T-cell (primary cell): Measurements from ENCODE around the gene AP3M1. TPM values are rescaled to one million over a fixed set of nuclear protein-coding genes. Genes with fewer than 3 reads are reported as not detected.

Experiments
- ATAC-seq, 4 experiments: fragments of 200-7000 bp in 3 of 4; fragments of 150-1000 bp in 1 of 4; cut with Tn5 transposase; replicated peaks in 1 of 4; 1 replicate in 3 of 4; 2 replicates in 1 of 4; pipeline ENCODE4 v1.10.0; 2021; ENCODE audit warnings: moderate library complexity in 3 of 4, mild to moderate bottlenecking in 2 of 4, moderate number of reproducible peaks in 1 of 4
- CTCF ChIA-PET, 2 donors: fragments of 300-600 bp; sonication (Branson Sonifier 250); formaldehyde crosslinking; loops; one replicate each; lab custom pipeline; 2022; ENCODE audit warnings: antibody characterized with exemption in 2 of 2; lab: Charles Lee
- POLR2A ChIA-PET, 2 donors: fragments of 300-600 bp; sonication (Branson Sonifier 250); formaldehyde crosslinking; loops; one replicate each; lab custom pipeline; 2022; ENCODE audit warnings: antibody characterized with exemption in 2 of 2; lab: Charles Lee
- DNase-seq, 35 experiments: peaks; one replicate each; pipeline versions ENCODE4 v3.0.0 to v3.0.0-alpha.2; 2013 to 2023
- H3K27ac ChIP-seq: one replicate; pipeline ENCODE4 v1.5.1; 2013; ENCODE audit warnings: low read length
- H3K27me3 ChIP-seq, 2 experiments: replicated peaks in 1 of 2; 1 replicate in 1 of 2; 2 replicates in 1 of 2; pipeline versions ENCODE4 v1.6.1 to v1.7.0; 2013; ENCODE audit warnings: low read length in 1 of 2, mixed read lengths in 1 of 2; ENCODE audit not compliant: control insufficient read depth in 2 of 2, insufficient read depth in 2 of 2; ENCODE audit errors: extremely low read depth in 1 of 2
- H3K36me3 ChIP-seq, 2 donors: 1 replicate in 1 of 2; 2 replicates in 1 of 2; pipeline versions ENCODE4 v1.6.1 to v1.7.0; 2013; ENCODE audit warnings: low read length in 1 of 2; ENCODE audit not compliant: control insufficient read depth in 2 of 2, insufficient read depth in 1 of 2; ENCODE audit errors: extremely low read depth in 1 of 2
- H3K4me1 ChIP-seq, 2 experiments: 1 replicate in 1 of 2; 2 replicates in 1 of 2; pipeline versions ENCODE4 v1.6.1 to v1.7.0; 2013; ENCODE audit warnings: low read length in 2 of 2, mixed read lengths in 1 of 2; ENCODE audit not compliant: insufficient read depth in 2 of 2, control insufficient read depth in 1 of 2; ENCODE audit errors: extremely low read depth in 1 of 2
- H3K4me3 ChIP-seq, 2 donors: 1 replicate in 1 of 2; 2 replicates in 1 of 2; pipeline versions ENCODE4 v1.5.1 to v1.7.0; 2013; ENCODE audit warnings: mild to moderate bottlenecking in 2 of 2, low read length in 1 of 2, moderate library complexity in 1 of 2; ENCODE audit not compliant: control insufficient read depth in 1 of 2; ENCODE audit errors: extremely low read depth in 1 of 2
- H3K9me3 ChIP-seq: 2 replicates; pipeline ENCODE4 v1.7.0; 2013
- H3K27ac Mint-ChIP-seq, 2 donors: one replicate each; pipeline ENCODE4 v1.8.0; 2020 to 2021; ENCODE audit warnings: mild to moderate bottlenecking in 2 of 2, mixed read lengths in 2 of 2
- H3K27me3 Mint-ChIP-seq, 2 donors: one replicate each; pipeline ENCODE4 v1.8.0; 2021 to 2022; ENCODE audit warnings: mixed read lengths in 2 of 2
- H3K36me3 Mint-ChIP-seq: one replicate; pipeline ENCODE4 v1.8.0; 2021; ENCODE audit warnings: mixed read lengths
- H3K4me1 Mint-ChIP-seq, 3 donors: one replicate each; pipeline ENCODE4 v1.8.0; 2020 to 2022; ENCODE audit warnings: mixed read lengths in 3 of 3, mild to moderate bottlenecking in 1 of 3
- H3K4me3 Mint-ChIP-seq, 3 donors: one replicate each; pipeline ENCODE4 v1.8.0; 2020 to 2022; ENCODE audit warnings: mild to moderate bottlenecking in 3 of 3, mixed read lengths in 3 of 3, moderate library complexity in 3 of 3
- H3K9me3 Mint-ChIP-seq, 3 donors: one replicate each; pipeline ENCODE4 v1.8.0; 2020 to 2022; ENCODE audit warnings: mixed read lengths in 3 of 3
- WGBS: methylation state at CpG from one replicate; pipeline ENCODE4 v1.1.5; 2013; ENCODE audit warnings: missing lambda C conversion rate; ENCODE audit not compliant: insufficient coverage; 5-methylcytosine and 5-hydroxymethylcytosine counted together
- total RNA-seq, 35 experiments: library from RNA in 6 of 35; stranded (reverse) in 6 of 35; fragments of 120-200 nt in 1 of 35; gene quantifications; one replicate each; pipeline versions ENCODE4 v1.2.1 to v1.2.4 and lab custom pipeline; 2013 to 2026

Gene AP3M1
- total RNA-seq, 5 donors from 2014 or later (not counting 1 experiment from before 2014, with no cell fraction given), result 25.8 to 37.1 (median 33.9) TPM

- WGBS, result no CpG with 5 or more reads among the region's 4 CpGs
- ATAC-seq, result no peak
- Mint-ChIP-seq H3K27me3 (no peaks in the 10 kb centered on the region), H3K4me1 (peaks cover 9 to 41% (median 33%) of the 10 kb centered on the region in 3 donors), H3K9me3 (no peaks in the 10 kb centered on the region), H3K27ac (peak overlapping the region; percentile 70 to 75), H3K36me3 (peaks cover 33% of the 10 kb centered on the region), H3K4me3 (no peak overlapping the region)
- ChIA-PET CTCF (interaction anchor here in 1 of 2 donors (0.7 to 5.0 kb wide), 3 partner anchors 192 to 200 kb away, joined by 3 to 36 read pairs (median 6); no protein-coding TSS in a partner anchor), POLR2A (interaction anchor here in 1 of 2 donors (0.7 kb wide), 1 partner anchor 200 kb away, joined by 3 read pairs; no protein-coding TSS in a partner anchor)
- no peak overlapping the region for H3K27ac ChIP-seq
- no peak for DNase-seq
- no peaks in the 10 kb centered on the region for H3K9me3 ChIP-seq
- no peak overlapping the region for H3K4me3 ChIP-seq
- H3K36me3 ChIP-seq, result peaks cover 3 to 23% of the 10 kb centered on the region in 2 donors
- H3K27me3 ChIP-seq, result no peaks in the 10 kb centered on the region
- no peaks in the 10 kb centered on the region for H3K4me1 ChIP-seq
These were observed 71.3 kb downstream of the AP3M1 start for GRCh38 chr10:74079028-74079935.

- peaks cover 36% of the 10 kb centered on the region for H3K36me3 Mint-ChIP-seq
- no peaks in the 10 kb centered on the region for H3K27me3 ChIP-seq
- H3K4me3 ChIP-seq, result no peak overlapping the region
- H3K4me3 Mint-ChIP-seq, result no peak overlapping the region
- POLR2A ChIA-PET, result no interaction called here
- peak in 3 of 4 experiments; percentile 48 to 74 (median 67) for ATAC-seq
- H3K27ac Mint-ChIP-seq, result peak overlapping the region; percentile 70 to 75
- no peaks in the 10 kb centered on the region for H3K27me3 Mint-ChIP-seq
- H3K4me1 Mint-ChIP-seq, result peaks cover 9 to 41% (median 33%) of the 10 kb centered on the region in 3 donors
- peaks cover 3 to 23% of the 10 kb centered on the region in 2 donors for H3K36me3 ChIP-seq
- H3K9me3 ChIP-seq, result no peaks in the 10 kb centered on the region
- CTCF ChIA-PET, result no interaction called here
- no CpG with 5 or more reads among the region's 1 CpG for WGBS
- peak in 11 of 35 experiments; percentile 1 to 32 (median 13) for DNase-seq
- H3K27ac ChIP-seq, result no peak overlapping the region
- no peaks in the 10 kb centered on the region for H3K4me1 ChIP-seq
- H3K9me3 Mint-ChIP-seq, result no peaks in the 10 kb centered on the region
These were observed 72.6 kb downstream of the AP3M1 start for GRCh38 chr10:74078037-74078436.

- WGBS, result no CpG with 5 or more reads among the region's 4 CpGs
- Mint-ChIP-seq H3K4me1 (peaks cover 9 to 41% (median 33%) of the 10 kb centered on the region in 3 donors), H3K9me3 (no peaks in the 10 kb centered on the region)
These were observed 73.2 kb downstream of the AP3M1 start for GRCh38 chr10:74077416-74077815.

GRCh38 chr10:74076961-74077360, 73.7 kb downstream of the AP3M1 start:
- H3K9me3 Mint-ChIP-seq, result no peaks in the 10 kb centered on the region
- WGBS, result no CpG with 5 or more reads among the region's 2 CpGs
- no peak overlapping the region for H3K27ac Mint-ChIP-seq
- H3K4me1 Mint-ChIP-seq, result peaks cover 9 to 41% (median 33%) of the 10 kb centered on the region in 3 donors
- Histone ChIP-seq H3K36me3 (peaks cover 6 to 29% of the 10 kb centered on the region in 2 donors), H3K27me3 (no peaks in the 10 kb centered on the region), H3K4me3 (no peak overlapping the region), H3K9me3 (no peaks in the 10 kb centered on the region), H3K4me1 (no peaks in the 10 kb centered on the region), H3K27ac (no peak overlapping the region)
- CTCF ChIA-PET, result no interaction called here
- ATAC-seq (no peak), DNase-seq (no peak)
- peaks cover 34% of the 10 kb centered on the region for H3K36me3 Mint-ChIP-seq
- POLR2A ChIA-PET, result interaction anchor here in 1 of 2 donors (0.5 kb wide), 1 partner anchor 1848 kb away, joined by 6 read pairs; no protein-coding TSS in a partner anchor
- no peaks in the 10 kb centered on the region for H3K27me3 Mint-ChIP-seq
- H3K4me3 Mint-ChIP-seq, result no peak overlapping the region

More at GRCh38 chr10:74077416-74077815, 73.2 kb downstream of the AP3M1 start:
- no peak overlapping the region for H3K27ac ChIP-seq
- Mint-ChIP-seq H3K4me3 (no peak overlapping the region), H3K27ac (peak overlapping the region in 1 of 2 donors; percentile 10), H3K36me3 (peaks cover 36% of the 10 kb centered on the region), H3K27me3 (no peaks in the 10 kb centered on the region)
- no peaks in the 10 kb centered on the region for H3K4me1 ChIP-seq
- DNase-seq (no peak), ATAC-seq (no peak)
- H3K36me3 ChIP-seq, result peaks cover 5 to 28% of the 10 kb centered on the region in 2 donors
- no peak overlapping the region for H3K4me3 ChIP-seq
- CTCF ChIA-PET, result no interaction called here
- no peaks in the 10 kb centered on the region for H3K9me3 ChIP-seq
- POLR2A ChIA-PET, result interaction anchor here in 1 of 2 donors (0.5 kb wide), 1 partner anchor 1848 kb away, joined by 6 read pairs; no protein-coding TSS in a partner anchor
- H3K27me3 ChIP-seq, result no peaks in the 10 kb centered on the region

GRCh38 chr10:74075906-74076305, 74.7 kb downstream of the AP3M1 start:
- H3K4me3 Mint-ChIP-seq, result no peak overlapping the region
- peaks cover 38% of the 10 kb centered on the region for H3K36me3 Mint-ChIP-seq
- Histone ChIP-seq H3K9me3 (no peaks in the 10 kb centered on the region), H3K27me3 (no peaks in the 10 kb centered on the region), H3K4me1 (no peaks in the 10 kb centered on the region), H3K27ac (no peak overlapping the region), H3K36me3 (peaks cover 6 to 32% of the 10 kb centered on the region in 2 donors), H3K4me3 (no peak overlapping the region)
- ATAC-seq (no peak), DNase-seq (no peak)
- peak overlapping the region in 1 of 2 donors; percentile 32 for H3K27ac Mint-ChIP-seq
- ChIA-PET CTCF (interaction anchor here in 1 of 2 donors (1.6 kb wide), 1 partner anchor 190 kb away, joined by 7 read pairs; no protein-coding TSS in a partner anchor), POLR2A (no interaction called here)
- no peaks in the 10 kb centered on the region for H3K9me3 Mint-ChIP-seq
- peaks cover 9 to 37% (median 30%) of the 10 kb centered on the region in 3 donors for H3K4me1 Mint-ChIP-seq
- no peaks in the 10 kb centered on the region for H3K27me3 Mint-ChIP-seq
- 100% methylated on average over 4 of the region's 5 CpGs for WGBS

- ATAC-seq (no peak), DNase-seq (no peak)
- Histone ChIP-seq H3K4me3 (no peak overlapping the region), H3K36me3 (peaks cover 3 to 36% of the 10 kb centered on the region in 2 donors), H3K4me1 (no peaks in the 10 kb centered on the region), H3K27ac (no peak overlapping the region), H3K9me3 (no peaks in the 10 kb centered on the region), H3K27me3 (no peaks in the 10 kb centered on the region)
- Mint-ChIP-seq H3K4me3 (no peak overlapping the region), H3K9me3 (no peaks in the 10 kb centered on the region), H3K27ac (no peak overlapping the region), H3K27me3 (no peaks in the 10 kb centered on the region), H3K36me3 (peaks cover 48% of the 10 kb centered on the region), H3K4me1 (peaks cover 0 to 11% (median 8%) of the 10 kb centered on the region in 3 donors)
- WGBS, result 80% methylated on average over 1 of the region's 6 CpGs
- POLR2A ChIA-PET, result no interaction called here
- CTCF ChIA-PET, result interaction anchor here in 1 of 2 donors (0.6 kb wide), 1 partner anchor 34 kb away, joined by 3 read pairs; no protein-coding TSS in a partner anchor
These were observed 78.1 kb downstream of the AP3M1 start for GRCh38 chr10:74072503-74072902.
